Measurements from ENCODE around the gene EEF2KMT. TPM values are rescaled to one million over a fixed set of nuclear protein-coding genes. Genes with fewer than 3 reads are reported as not detected.

The EEF2KMT gene
- total and polyA plus RNA-seq, 2 of the 8 experiments (the other 6 are each of a cell fraction or from before 2014, with no cell fraction given): 35.8 to 37.0 TPM

- TF ChIP-seq TAF1 (IDR thresholded peaks at IDR 0.05; ENCODE audit: low read depth, low read length): 0 out of 2 replicates have a peak, but pooled peaks have one; percentile 22
- no peak for TF ChIP-seq CTCF (IDR thresholded peaks at IDR 0.05; ENCODE audit: control extremely low read depth in 1 of 3, insufficient read depth in 1 of 3, low read depth in 1 of 3, low read length in 3 of 3)
- TF ChIP-seq TEAD4 (IDR thresholded peaks at IDR 0.05; ENCODE audit: low read depth, low read length): no peak
These were observed 61.1 kb downstream of the EEF2KMT start (continued) for GRCh38 chr16:5036228-5037156.

Measured in H1 (cell line).